Skeletal muscle tissue (tissue), 4 donors: ENCODE data around the gene RABL2B. TPM values are rescaled to one million over a fixed set of nuclear protein-coding genes. Genes with fewer than 3 reads are reported as not detected.
"Not testable (repeated sequence)": the region's sequence is repeated elsewhere in the genome, so short reads cannot be mapped to it uniquely, and the experiment has no call there.

Experiments
- H3K27ac ChIP-seq: one replicate; pipeline ENCODE4 v1.7.0; 2013; ENCODE audit warnings: mild to moderate bottlenecking, low read depth, low read length, inconsistent platforms
- H3K27me3 ChIP-seq, 3 donors: one replicate each; pipeline ENCODE4 v1.7.0; 2013; ENCODE audit warnings: low read length in 3 of 3; ENCODE audit not compliant: control insufficient read depth in 3 of 3, insufficient read depth in 3 of 3
- H3K36me3 ChIP-seq, 3 donors: one replicate each; pipeline ENCODE4 v1.7.0; 2013; ENCODE audit warnings: low read length in 3 of 3; ENCODE audit not compliant: control insufficient read depth in 3 of 3, insufficient read depth in 3 of 3
- H3K4me1 ChIP-seq, 3 donors: one replicate each; pipeline ENCODE4 v1.7.0; 2013; ENCODE audit warnings: low read length in 3 of 3, mild to moderate bottlenecking in 3 of 3; ENCODE audit not compliant: control insufficient read depth in 3 of 3, insufficient read depth in 3 of 3
- H3K4me3 ChIP-seq, 3 donors: one replicate each; pipeline ENCODE4 v1.7.0; 2013; ENCODE audit warnings: low read length in 3 of 3
- H3K9ac ChIP-seq, 3 donors: one replicate each; pipeline ENCODE4 v1.7.0; 2013; ENCODE audit warnings: low read length in 3 of 3, mild to moderate bottlenecking in 3 of 3, moderate library complexity in 2 of 3, low read depth in 1 of 3
- H3K9me3 ChIP-seq, 3 donors: one replicate each; pipeline ENCODE4 v1.7.0; 2013; ENCODE audit warnings: low read length in 3 of 3; ENCODE audit not compliant: control insufficient read depth in 3 of 3
- total RNA-seq: library from RNA; depleted of rRNA; stranded (reverse); fragments of >200 nt; gene quantifications from one replicate; pipeline ENCODE4 v1.2.3, GENCODE V29; 2014
- donor health status: Osteomylitis.

RABL2B gene
- 3.7 TPM for total RNA-seq

DNA sequence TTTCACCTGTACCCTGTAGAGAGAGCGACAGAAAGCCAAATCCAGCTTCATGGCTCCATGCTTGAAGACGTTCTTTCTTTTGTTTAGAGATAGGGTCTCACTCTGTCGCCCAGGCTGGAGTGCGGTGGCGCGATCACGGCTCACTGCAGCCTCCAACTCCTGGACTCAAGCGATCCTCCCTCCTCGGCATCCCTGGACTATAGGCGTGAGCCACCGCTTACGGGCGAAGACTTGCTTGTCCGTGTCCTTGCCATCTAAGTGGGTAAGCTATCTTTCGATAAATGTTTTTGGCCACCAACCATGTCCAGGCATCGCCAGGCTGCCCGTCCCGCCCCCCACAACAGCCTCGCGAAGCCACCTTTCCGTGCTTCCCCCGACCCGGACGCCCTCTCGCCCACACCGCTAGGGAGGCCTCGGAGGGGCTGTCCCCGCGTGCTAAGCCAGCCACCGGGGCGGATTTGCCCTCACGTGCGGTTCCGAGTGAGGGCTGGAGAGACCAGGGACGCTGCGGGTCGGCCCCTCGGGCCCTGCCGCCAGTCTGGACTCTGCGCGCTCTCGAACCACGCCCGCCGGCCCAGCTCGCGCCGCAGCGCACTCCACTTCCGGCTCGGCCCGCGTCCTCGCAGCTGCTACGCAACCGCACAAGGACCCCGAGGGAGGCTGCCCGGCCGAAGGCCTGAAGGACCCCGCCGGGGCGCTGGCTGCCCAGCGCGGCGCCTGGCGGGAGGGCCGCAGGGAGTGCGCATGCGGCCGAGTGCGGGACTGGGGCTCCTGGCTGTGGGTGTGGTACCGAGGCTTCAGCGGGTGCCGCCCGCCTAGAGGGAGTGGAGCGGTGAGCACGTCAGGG, at the start of gene RABL2B:
Gene RABL2B, minus strand, starts transcription at position 604 of the 847 bp plus-strand sequence. CDS start 1,342 bp downstream, outside the sequence.
- not testable (repeated sequence) for H3K27me3 ChIP-seq, H3K36me3 ChIP-seq, H3K4me1 ChIP-seq, H3K27ac ChIP-seq, H3K9me3 ChIP-seq
- Histone ChIP-seq H3K4me3 (peak within 1 kb of the TSS; percentile 68 to 73 (median 68)), H3K9ac (peak within 1 kb of the TSS in 2 of 3 donors; percentile 59 to 66)

GRCh38 chr22:50786936-50787335, 3.5 kb upstream of the RABL2B start:
- H3K9ac ChIP-seq, H3K27me3 ChIP-seq, H3K4me1 ChIP-seq, H3K27ac ChIP-seq, H3K9me3 ChIP-seq, H3K36me3 ChIP-seq, H3K4me3 ChIP-seq: not testable (repeated sequence)

DNA sequence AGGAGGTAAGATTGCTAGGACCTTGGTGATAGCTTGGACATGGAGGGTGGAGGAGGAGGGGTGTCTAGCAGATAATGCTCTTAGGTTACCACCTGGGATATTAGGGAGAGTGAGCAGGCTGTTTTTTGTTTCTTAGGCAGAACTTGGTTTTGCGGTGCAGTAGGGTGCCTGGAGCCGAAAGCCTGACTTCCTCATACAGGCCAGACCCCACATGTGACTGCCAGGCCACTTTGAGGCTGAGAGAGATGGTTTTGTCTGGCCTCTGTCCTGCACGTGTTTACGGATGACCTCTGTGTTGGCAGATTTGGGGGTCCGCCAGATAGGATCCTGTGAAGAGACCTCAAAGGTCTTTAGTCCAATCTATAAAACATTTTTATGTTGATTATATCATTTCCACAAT, 1.9 kb upstream of the RABL2B start:
- not testable (repeated sequence) for H3K9ac ChIP-seq, H3K4me1 ChIP-seq, H3K9me3 ChIP-seq, H3K4me3 ChIP-seq, H3K27ac ChIP-seq, H3K36me3 ChIP-seq, H3K27me3 ChIP-seq

DNA sequence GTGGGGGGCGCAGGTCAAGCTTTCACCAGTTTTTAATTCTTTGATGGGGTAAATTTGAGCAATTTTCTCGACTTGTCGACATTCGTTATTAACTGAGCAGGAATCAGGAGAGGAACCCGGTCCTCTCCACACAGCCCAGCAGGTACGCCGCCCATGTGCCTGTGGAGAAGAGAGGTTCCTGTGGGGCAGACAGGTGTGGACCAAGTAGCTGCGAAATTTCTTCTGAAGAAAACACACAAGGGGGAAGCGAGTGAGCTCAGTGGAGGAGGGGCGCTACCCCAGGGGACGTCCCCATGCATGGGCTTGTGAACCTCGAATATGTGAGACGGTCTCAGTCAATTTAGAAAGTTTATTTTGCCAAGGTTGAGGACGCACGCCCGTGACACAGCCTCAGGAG, 442 bp upstream of the RABL2B start:
- not testable (repeated sequence) for H3K4me1 ChIP-seq, H3K27me3 ChIP-seq, H3K27ac ChIP-seq, H3K36me3 ChIP-seq, H3K9me3 ChIP-seq
- Histone ChIP-seq H3K9ac (peak overlapping the region in 2 of 3 donors; percentile 59 to 66), H3K4me3 (peak overlapping the region; percentile 61 to 68 (median 67))

GRCh38 chr22:50782253-50782652, 1.2 kb downstream of the RABL2B start:
- H3K9ac ChIP-seq, H3K4me1 ChIP-seq, H3K27ac ChIP-seq, H3K4me3 ChIP-seq, H3K36me3 ChIP-seq, H3K27me3 ChIP-seq, H3K9me3 ChIP-seq: not testable (repeated sequence)

DNA sequence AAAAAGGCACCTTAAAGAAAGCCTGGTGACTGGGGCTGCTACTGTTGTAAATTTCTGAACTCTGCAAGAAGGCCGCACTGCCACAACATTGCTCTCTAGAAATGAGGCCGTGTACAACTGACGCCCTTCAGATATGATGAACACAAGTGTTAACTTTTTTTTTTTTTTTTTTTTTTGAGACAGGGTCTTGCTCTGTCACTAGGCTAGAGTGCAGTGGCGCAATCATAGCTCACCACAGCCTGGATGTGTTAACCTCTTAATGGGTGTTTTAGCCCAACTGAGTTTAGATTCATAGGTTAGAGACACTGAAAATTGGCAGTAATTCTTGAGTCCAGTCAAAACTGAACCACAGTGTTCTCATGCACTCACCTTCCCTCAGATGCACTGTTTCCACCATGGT, 3.2 kb downstream of the RABL2B start:
- H3K36me3 ChIP-seq, H3K4me1 ChIP-seq, H3K27ac ChIP-seq, H3K27me3 ChIP-seq, H3K9me3 ChIP-seq, H3K4me3 ChIP-seq, H3K9ac ChIP-seq: not testable (repeated sequence)

- H3K9ac ChIP-seq, H3K9me3 ChIP-seq, H3K36me3 ChIP-seq, H3K4me1 ChIP-seq, H3K4me3 ChIP-seq, H3K27ac ChIP-seq, H3K27me3 ChIP-seq: not testable (repeated sequence)
Observed at GRCh38 chr22:50777631-50778030, 5.8 kb downstream of the RABL2B start.

DNA sequence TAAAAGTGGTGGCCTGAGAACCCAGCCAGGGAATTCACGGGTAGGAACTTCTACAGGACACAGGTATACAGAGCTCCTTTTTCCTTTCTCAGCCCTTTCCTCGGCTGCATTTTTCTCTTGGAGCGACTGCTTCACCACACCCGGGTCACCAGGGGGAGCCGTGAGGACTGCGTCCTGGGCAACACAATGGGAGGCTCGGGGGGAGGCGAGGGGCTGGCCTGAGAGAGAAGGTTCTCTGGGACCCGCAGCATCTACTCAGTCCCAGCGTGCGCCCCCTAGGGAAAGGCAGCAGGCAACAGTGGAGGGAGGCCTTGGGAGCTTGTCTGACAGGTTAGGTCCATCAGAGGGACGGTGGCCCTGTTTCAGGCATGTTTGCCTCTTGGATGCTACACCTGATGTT, 8.3 kb downstream of the RABL2B start:
- not testable (repeated sequence) for H3K27me3 ChIP-seq, H3K27ac ChIP-seq

GRCh38 chr22:50764288-50764687, 19.1 kb downstream of the RABL2B start:
- H3K36me3 ChIP-seq, H3K9me3 ChIP-seq, H3K4me3 ChIP-seq, H3K4me1 ChIP-seq, H3K27ac ChIP-seq, H3K27me3 ChIP-seq, H3K9ac ChIP-seq: not testable (repeated sequence)

More for the DNA sequence above, 8.3 kb downstream of the RABL2B start:
- not testable (repeated sequence) for H3K4me1 ChIP-seq, H3K4me3 ChIP-seq, H3K9ac ChIP-seq, H3K9me3 ChIP-seq, H3K36me3 ChIP-seq

GRCh38 chr22:50761829-50762228, 21.6 kb downstream of the RABL2B start:
- H3K4me3 ChIP-seq, H3K27me3 ChIP-seq, H3K4me1 ChIP-seq, H3K36me3 ChIP-seq, H3K9me3 ChIP-seq, H3K9ac ChIP-seq, H3K27ac ChIP-seq: not testable (repeated sequence)
